Measurements from ENCODE around the gene SYT13. TPM values are rescaled to one million over a fixed set of nuclear protein-coding genes. Genes with fewer than 3 reads are reported as not detected.

The SYT13 gene
- total and polyA plus RNA-seq, 5 donors, result 12.8 to 28.5 (median 22.2) TPM

- Histone ChIP-seq H3K27ac (ENCODE audit: low read length) (peak overlapping the region; percentile 86), H3K9me3 (ENCODE audit: control insufficient read depth, low read length) (no peaks in the 10 kb centered on the region), H3K4me1 (ENCODE audit: control insufficient read depth, insufficient read depth, low read length) (peaks cover 22% of the 10 kb centered on the region), H3K27me3 (ENCODE audit: control insufficient read depth, insufficient read depth) (no peaks in the 10 kb centered on the region), H3K4me3 (ENCODE audit: low read length) (no peak overlapping the region)
- intact Hi-C loops (cut with DNase I), result loop anchor here in 1 of 4 donors (10.0 kb wide), 1 partner anchor 86 kb away; no protein-coding TSS in a partner anchor
- peak in 2 of 3 donors; percentile 56 to 65 for DNase-seq
- ATAC-seq, result no peak
- WGBS, result 68% methylated on average over 35 of the region's 35 CpGs
Measured at GRCh38 chr11:45209000-45209879, 76.9 kb downstream of the SYT13 start.

- H3K9me3 ChIP-seq (ENCODE audit: control insufficient read depth, low read length), result no peaks in the 10 kb centered on the region
- ATAC-seq (peak in 1 of 2 donors; percentile 43), DNase-seq (no peak)
- intact Hi-C loops (cut with DNase I), result loop anchor here in 1 of 4 donors (10.0 kb wide), 1 partner anchor 87 kb away; no protein-coding TSS in a partner anchor
- no peaks in the 10 kb centered on the region for H3K27me3 ChIP-seq (ENCODE audit: control insufficient read depth, insufficient read depth)
- no peak overlapping the region for H3K4me3 ChIP-seq (ENCODE audit: low read length)
- peaks cover 22% of the 10 kb centered on the region for H3K4me1 ChIP-seq (ENCODE audit: control insufficient read depth, insufficient read depth, low read length)
- WGBS, result 69% methylated on average over 8 of the region's 8 CpGs
- peak overlapping the region; percentile 6 for H3K27ac ChIP-seq (ENCODE audit: low read length)
Measured at GRCh38 chr11:45208135-45208534, 78.0 kb downstream of the SYT13 start.

- Histone ChIP-seq H3K9me3 (ENCODE audit: control insufficient read depth, low read length) (no peaks in the 10 kb centered on the region), H3K27ac (ENCODE audit: low read length) (peak overlapping the region; percentile 34), H3K4me3 (ENCODE audit: low read length) (no peak overlapping the region), H3K4me1 (ENCODE audit: control insufficient read depth, insufficient read depth, low read length) (peaks cover 20% of the 10 kb centered on the region), H3K27me3 (ENCODE audit: control insufficient read depth, insufficient read depth) (no peaks in the 10 kb centered on the region)
- WGBS, result 68% methylated on average over 7 of the region's 7 CpGs
- peak in 1 of 3 donors; percentile 55 for DNase-seq
- no peak for ATAC-seq
- intact Hi-C loops (cut with DNase I), result loop anchor here in 1 of 4 donors (10.0 kb wide), 1 partner anchor 89 kb away; no protein-coding TSS in a partner anchor
Measured at GRCh38 chr11:45205978-45206377, 80.2 kb downstream of the SYT13 start.

- WGBS, result 51% methylated on average over 8 of the region's 8 CpGs
- intact Hi-C loops (cut with DNase I), result loop anchor here in 1 of 4 donors (10.0 kb wide), 1 partner anchor 90 kb away; no protein-coding TSS in a partner anchor
Measured at GRCh38 chr11:45204761-45205160, 81.4 kb downstream of the SYT13 start.

GRCh38 chr11:45193695-45194094 lies 92.4 kb downstream of the SYT13 start:
- WGBS, result 57% methylated on average over 6 of the region's 6 CpGs
- intact Hi-C loops (cut with DNase I), result no loop called here
- H3K9me3 ChIP-seq (ENCODE audit: control insufficient read depth, low read length), result no peaks in the 10 kb centered on the region
- peak overlapping the region; percentile 62 for H3K27ac ChIP-seq (ENCODE audit: low read length)
- H3K27me3 ChIP-seq (ENCODE audit: control insufficient read depth, insufficient read depth), result no peaks in the 10 kb centered on the region
- H3K4me3 ChIP-seq (ENCODE audit: low read length), result no peak overlapping the region
- DNase-seq, result peak; percentile 58 to 78 (median 78)
- peak; percentile 81 to 91 for ATAC-seq
- peaks cover 3% of the 10 kb centered on the region for H3K4me1 ChIP-seq (ENCODE audit: control insufficient read depth, insufficient read depth, low read length)

More at GRCh38 chr11:45204761-45205160, 81.4 kb downstream of the SYT13 start:
- H3K4me3 ChIP-seq (ENCODE audit: low read length), result no peak overlapping the region
- ATAC-seq, result peak in 1 of 2 donors; percentile 13
- DNase-seq, result peak in 2 of 3 donors; percentile 70
- H3K9me3 ChIP-seq (ENCODE audit: control insufficient read depth, low read length), result no peaks in the 10 kb centered on the region
- no peak overlapping the region for H3K27ac ChIP-seq (ENCODE audit: low read length)
- no peaks in the 10 kb centered on the region for H3K27me3 ChIP-seq (ENCODE audit: control insufficient read depth, insufficient read depth)
- H3K4me1 ChIP-seq (ENCODE audit: control insufficient read depth, insufficient read depth, low read length), result peaks cover 10% of the 10 kb centered on the region

Other genes starting within 250 kb of the SYT13 start
- 10 to 100 TPM; 27.5 to 33.9 (median 29.9) TPM for gene PRDM11, start 139.7 kb downstream of the SYT13 start, total RNA-seq
- gene PRDM11, start 139.7 kb downstream of the SYT13 start, polyA plus RNA-seq, result 9.5 TPM

Measured in right cardiac atrium (tissue), 5 donors.